ENCODE data around the gene ERBB4. TPM values are rescaled to one million over a fixed set of nuclear protein-coding genes. Genes with fewer than 3 reads are reported as not detected.

The ERBB4 gene
- total RNA-seq, 1 donor from 2014 or later: 0.05 TPM

DNA sequence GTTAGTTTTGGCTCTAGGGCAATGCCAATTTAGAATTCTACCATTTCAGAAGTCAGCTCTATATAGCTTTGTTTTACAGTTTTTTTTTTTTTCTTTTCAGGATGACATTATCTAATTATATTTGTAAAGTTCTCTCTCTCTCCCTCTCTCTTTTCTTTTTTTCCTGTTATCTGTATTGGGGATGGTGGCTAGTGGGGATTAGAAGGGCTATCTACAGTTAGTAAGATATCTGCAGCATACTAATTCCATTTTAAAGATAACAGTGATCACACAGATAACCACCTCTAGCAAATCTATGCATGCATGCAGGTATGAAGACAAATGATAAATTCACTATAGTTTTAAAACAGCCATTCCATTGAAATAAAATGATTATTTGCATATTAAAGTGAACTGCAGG lies 438.9 kb downstream of the ERBB4 start:
- DNase-seq (ENCODE audit: low spot score) (no peak), ATAC-seq (no peak)

DNA sequence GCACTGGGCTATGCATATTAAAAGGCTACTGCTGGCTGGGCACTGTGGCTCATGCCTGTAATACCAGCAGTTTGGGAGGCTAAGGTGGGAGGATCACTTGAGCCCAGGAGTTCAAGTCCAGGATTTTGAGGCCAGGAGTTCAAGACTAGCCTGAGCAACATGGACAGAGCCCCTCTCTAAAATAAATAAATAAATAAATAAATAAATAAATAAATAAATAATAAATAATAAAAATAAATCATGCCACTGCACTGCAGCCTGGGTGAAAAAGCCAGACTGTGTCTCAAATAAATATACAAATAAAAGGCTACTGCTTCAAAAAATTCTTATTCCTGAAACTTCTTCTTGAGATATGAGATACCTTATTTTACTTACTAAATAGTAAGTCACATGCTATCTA lies 439.6 kb downstream of the ERBB4 start:
- DNase-seq (ENCODE audit: low spot score): no peak
- no peak for ATAC-seq

DNA sequence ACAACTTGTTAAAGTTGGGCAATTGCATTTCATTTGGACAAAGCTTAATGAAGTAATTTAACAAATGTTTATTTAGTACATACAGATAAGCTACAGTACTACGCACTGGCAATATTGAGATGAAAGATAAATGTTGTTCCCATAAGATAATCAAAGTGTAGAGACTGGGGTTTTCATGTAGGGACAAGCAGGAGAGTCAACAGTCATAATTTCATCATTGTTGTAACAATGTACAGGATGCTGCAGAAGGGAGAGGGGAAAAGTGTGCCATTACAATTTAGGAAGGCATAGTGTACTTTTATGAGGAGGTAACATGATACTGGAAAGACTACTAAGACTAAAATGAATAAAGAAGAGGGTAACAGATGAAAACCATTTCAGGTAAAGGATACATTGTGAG lies 441.6 kb downstream of the ERBB4 start:
- ATAC-seq (no peak), DNase-seq (ENCODE audit: low spot score) (no peak)

DNA sequence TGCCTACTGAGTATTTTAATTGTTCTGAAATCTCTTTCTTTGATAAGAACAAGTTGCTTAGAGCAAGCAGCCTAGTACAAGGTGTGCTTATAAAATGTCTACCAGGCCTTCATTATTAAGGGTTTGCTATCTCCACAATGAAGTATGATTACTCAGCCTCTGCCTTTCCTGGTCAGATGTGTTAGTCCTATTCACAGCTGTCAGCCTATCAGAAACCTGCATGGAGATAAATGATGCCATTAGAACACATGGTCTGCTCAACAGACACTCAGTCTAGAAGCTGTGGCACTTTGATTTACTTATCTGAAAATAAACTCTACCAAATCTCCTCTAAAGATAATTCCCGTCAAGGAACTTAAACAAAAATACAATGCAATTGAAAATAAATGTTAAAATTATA lies 448.7 kb downstream of the ERBB4 start:
- ATAC-seq: no peak

DNA sequence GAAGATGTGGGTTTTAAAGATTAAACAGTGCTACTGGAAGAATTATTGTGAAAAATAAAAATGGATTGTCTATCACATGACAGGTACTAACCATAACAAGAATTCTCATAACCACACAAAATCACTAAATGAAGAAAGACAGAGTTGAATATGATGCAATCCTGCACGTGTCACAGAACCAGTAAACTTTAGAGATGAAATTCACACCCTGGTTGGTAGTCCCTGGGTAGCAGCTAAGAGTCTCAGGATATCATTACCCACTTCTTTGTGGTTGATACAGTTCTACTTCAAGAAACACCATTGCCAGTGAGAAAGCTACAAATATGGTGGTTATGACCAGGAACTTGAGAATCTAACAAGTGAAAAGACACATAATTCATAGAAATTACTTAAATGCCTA lies 450.2 kb downstream of the ERBB4 start:
- ATAC-seq: no peak
- no peak for DNase-seq (ENCODE audit: low spot score)

More for the DNA sequence above, 448.7 kb downstream of the ERBB4 start:
- no peak for DNase-seq (ENCODE audit: low spot score)

DNA sequence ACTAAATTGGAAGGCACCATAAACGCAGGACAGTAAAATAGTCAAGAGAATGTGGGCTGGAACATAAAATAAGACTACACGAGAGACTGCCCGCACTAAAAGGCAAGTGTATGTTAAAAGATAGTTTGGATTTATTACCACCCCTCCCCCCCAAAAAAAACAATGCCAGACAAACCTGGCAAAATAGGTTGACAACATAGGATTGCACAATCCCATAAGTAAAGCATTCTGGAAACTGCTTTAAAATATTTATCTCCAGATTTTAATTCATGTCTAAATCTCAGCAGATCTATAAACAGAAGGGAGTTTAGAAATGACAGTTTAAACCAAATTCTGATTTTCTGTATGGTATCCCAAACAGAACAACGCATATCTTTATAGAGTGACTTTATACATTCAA lies 455.1 kb downstream of the ERBB4 start:
- ATAC-seq: no peak

DNA sequence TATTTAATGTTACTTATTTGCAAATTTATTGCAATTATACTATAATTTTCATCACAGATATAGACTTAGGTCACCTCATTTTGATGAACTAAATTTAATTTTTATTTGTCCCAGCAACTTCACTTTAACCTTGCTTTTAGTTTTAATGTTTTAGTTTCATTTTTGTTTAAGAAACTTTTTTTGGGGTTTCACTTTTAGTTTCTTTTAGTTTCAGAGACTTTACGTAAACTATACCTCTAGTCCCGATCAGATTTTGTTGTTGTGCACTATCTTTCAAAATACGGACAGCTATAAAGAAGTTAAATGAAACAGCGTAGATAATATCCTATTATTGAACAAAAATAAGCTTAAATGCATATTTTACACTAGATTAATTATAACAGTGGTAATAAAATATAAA lies 460.5 kb downstream of the ERBB4 start:
- DNase-seq (ENCODE audit: low spot score) (no peak), ATAC-seq (no peak)

More for the DNA sequence above, 455.1 kb downstream of the ERBB4 start:
- no peak for DNase-seq (ENCODE audit: low spot score)

DNA sequence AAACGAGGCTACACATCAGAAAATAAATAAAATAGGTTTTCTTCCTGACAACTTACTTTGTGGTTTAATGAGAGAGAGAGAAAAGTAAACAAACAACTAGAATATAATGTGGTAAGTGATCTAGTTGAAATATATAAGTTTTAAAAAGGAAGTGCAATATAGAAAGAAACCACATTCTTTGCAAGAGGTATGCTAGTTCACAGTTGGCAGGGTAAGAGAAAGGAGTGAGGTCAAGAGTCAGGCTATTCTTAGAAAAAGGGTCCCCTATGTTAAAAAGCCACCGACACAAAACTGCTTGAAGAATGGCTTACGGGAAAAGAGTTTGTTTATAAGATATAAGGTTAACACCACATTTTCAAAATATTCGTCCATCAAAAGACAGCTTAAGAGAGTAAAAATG lies 462.1 kb downstream of the ERBB4 start:
- no peak for ATAC-seq

DNA sequence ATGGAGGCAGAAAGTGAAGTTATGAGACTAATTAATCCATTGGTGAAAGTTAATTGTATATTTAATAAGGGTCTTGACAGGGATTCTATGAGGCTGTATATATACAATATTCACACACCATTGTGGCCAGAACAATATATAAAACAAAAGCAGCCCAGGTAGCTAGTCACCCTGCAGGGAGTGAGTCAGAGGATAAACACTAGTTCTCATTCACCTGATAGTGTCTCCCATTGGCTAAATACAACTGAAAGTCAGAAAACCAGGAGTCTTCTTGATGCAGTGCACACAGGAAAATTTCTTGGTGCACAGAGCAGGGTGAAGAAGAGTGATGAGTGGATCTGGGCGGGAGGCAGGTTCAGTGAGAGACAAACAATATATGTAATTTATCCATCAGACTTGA lies 465.2 kb downstream of the ERBB4 start:
- ATAC-seq: no peak

More for the DNA sequence above, 462.1 kb downstream of the ERBB4 start:
- no peak for DNase-seq (ENCODE audit: low spot score)

DNA sequence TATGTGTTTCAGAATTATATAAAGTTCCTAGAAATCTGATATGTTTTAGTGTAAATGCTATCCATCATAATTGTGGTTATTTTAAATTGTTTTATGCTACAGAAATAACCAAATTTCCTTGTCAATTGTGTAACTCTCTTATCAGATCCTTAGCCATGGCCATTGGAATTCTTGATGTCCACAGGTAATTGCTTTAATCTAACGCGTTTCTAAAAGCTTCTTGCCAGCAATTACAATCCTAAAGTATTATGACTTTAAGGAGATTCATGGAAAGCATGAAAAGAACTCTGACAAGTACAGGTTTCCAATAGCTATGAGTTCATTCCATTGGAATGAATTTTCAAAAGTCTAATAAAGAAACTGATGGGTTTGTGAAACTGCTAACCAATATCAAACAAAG lies 472.1 kb downstream of the ERBB4 start:
- no peak for DNase-seq (ENCODE audit: low spot score)

More for the DNA sequence above, 465.2 kb downstream of the ERBB4 start:
- no peak for DNase-seq (ENCODE audit: low spot score)

DNA sequence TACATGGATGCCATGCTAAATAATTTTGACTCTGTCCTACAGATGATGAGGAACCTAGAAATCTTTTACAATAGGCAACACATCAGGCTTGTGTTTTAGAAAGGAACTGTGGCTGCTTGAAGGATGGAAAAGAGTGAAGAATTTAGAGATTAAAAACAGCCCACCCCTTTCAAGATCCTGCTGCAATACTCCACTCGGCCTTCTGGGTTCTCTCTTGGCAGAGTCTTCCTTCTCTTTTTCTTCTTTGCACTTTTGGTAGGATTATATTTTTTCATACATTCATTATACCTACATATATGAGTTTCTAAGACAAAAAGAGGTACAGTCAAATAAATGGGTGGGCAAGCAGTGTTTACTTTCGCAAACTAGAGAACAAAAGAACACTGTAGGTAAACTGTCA lies 474.3 kb downstream of the ERBB4 start:
- DNase-seq (ENCODE audit: low spot score) (no peak), ATAC-seq (no peak)

More for the DNA sequence above, 472.1 kb downstream of the ERBB4 start:
- no peak for ATAC-seq

DNA sequence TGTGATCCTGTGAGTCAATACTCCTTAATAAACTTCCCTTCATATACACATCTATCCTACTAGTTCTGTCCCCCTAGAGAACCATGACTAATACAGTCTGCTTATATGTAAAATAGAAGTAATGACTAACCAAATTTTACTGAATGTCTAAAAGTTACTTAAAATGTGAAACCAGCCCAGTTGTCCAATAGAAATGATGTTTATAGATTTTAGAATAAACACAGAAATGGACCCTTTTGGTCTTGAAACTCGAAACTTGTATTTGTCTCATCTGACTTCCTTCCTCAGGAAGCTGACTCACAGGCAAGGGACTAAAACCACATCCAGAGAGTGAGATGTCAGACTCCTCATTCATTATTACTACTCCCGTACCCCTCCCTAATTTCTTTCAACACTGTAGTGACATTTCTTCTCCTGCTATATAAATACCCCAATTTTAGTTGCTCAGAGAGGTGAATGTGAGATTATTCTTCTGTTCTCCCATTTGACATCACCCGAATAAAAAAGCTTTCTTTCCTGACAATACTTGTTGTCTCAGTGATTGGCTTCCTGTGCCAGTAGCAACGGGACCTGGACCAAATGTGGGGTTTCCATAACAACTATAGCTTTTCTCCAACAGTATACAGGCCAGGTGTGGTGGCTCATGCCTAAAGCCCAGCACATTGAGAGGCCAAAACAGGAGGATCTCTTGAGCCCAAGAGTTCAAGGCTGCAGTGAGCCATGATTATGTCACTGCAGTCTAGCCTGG lies 486.0 kb downstream of the ERBB4 start:
- ATAC-seq (no peak), DNase-seq (ENCODE audit: low spot score) (no peak)

DNA sequence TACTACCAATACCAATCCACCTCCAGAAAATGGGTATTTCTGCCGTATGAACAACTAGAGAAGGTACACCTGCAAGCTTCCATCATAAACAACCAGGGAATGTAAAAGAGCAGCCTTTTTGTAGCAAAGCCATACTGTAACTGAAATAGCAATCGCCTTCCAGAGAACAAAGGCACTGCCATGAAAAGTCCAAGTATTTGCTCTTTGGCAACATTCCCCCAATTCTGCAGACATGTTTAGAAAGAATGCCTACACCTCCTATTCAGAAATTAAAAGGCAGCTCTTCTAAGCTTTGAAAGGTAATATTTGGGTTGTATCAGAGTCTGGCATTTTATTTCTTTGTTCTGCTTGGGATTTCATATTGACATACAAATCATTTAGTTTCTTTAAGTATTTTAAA lies 487.7 kb downstream of the ERBB4 start:
- no peak for ATAC-seq
- no peak for DNase-seq (ENCODE audit: low spot score)

DNA sequence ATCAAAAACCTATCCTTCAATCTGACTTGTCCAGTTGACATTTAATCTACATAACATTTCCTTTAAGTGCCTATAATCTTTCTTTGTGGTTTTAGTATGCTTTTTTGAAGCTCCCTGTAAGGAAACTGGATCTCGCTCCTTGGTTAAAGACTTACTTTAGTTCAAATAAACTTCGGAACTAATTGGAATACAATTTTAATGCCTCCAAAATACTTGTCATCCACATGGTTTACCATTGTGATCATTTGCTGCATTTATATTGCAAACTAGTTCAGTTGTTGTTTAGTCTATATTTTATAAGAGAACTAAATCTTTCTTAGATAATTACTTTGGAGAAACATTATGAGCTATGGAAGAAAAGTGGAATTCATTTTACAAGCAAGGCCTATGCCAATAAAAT lies 496.0 kb downstream of the ERBB4 start:
- ATAC-seq (no peak), DNase-seq (ENCODE audit: low spot score) (no peak)

DNA sequence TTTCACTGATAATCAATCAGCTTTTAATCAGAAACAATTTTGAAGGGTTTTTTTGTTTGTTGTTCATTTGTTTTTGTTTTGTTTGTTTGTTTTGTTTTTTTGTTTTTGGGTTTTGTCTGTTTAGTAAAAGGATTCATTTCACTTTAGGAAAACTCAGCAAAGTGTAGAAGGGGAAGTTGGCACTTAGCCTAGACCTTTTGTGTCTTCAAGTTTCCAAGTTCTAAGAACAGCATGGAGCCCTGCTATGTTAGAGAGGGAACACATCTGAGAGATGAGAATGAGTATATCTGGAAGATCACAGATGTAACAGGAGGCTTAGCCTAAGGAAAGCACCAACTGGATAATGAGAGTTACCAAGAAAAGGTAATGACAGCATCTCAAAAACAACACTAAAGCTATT lies 501.5 kb downstream of the ERBB4 start:
- DNase-seq (ENCODE audit: low spot score) (no peak), ATAC-seq (no peak)

DNA sequence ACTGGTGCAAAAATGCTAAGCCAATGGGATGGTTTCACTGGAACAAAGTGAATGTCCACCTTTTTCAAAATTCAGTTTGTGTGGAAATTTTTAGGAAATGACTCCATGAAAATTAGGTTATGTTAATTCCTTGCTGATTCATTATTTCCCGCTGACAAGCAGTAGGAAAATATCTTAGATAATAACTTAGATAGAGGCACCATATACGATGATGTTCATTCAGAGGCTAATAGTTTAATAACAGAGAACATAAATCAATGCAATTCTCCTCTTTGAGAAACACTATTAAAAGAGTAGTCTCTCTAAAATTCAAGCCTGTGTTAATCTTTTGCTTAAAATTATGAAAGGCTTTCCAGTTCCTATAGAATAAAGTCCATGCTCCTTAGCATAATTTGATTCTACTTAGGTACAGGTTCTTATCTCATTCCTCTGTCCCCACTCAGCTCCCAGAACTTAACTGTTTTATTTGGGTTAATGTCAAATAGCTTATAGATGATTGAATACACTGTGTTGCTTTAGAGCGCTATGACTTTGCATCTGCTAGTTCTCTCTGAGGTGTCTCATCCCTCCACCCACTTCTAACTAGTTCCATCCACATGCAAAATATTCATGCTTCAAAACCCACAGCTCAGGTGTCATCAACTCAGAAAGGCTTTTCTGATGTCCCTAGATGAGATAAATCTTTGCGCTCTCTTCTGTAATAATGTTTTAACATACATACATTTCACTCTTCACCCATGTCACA lies 503.6 kb downstream of the ERBB4 start:
- no peak for ATAC-seq
- DNase-seq (ENCODE audit: low spot score): no peak

DNA sequence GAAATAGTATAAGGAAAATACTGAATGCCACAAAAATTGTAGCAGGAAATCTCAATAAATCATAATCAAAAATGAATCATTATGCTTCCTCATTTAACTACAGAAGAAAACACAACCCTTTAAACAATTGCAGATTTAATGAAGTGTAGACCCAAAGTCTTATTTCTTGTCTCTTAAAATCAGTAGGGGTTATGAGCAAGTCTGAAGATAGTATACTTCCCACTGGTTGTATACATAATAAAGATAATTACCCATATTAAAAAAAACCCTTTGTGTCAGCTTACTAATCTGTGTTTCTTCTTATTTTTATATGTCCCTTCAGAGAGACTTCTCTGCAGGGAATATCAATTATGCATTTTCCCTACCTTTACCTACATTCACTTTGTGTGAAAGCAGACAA lies 504.7 kb downstream of the ERBB4 start:
- no peak for ATAC-seq

DNA sequence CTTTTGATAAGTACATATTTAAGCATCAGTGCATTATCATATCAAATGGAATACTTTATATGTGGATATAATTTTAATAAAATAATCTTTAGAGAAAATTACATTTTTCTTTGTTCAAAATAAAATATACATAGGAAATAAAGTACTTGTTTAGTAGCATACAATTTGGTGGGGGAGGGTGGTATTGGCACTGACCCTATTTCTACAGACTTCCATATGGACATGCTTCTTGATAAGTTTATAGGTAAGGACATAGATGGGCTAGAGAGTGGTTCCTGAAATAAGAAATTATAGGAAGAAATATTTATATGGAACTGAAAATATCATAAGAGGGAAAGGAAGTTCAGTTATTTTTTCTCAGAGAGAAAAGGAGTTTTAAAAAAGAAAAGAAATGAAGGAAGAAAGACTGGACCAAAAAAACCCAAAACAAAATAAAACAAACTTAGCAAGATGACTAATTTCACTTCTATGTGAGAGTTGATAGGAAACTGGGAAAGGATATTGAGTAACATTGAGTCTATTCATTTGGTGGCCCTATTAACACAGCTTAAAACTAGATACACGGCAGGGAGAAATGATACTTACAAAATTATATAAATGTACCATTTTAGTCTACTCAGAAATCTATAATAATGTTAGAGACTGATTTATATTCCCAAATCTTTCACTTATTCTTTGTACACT lies 505.9 kb downstream of the ERBB4 start:
- ATAC-seq (no peak), DNase-seq (ENCODE audit: low spot score) (no peak)

More for the DNA sequence above, 504.7 kb downstream of the ERBB4 start:
- no peak for DNase-seq (ENCODE audit: low spot score)

DNA sequence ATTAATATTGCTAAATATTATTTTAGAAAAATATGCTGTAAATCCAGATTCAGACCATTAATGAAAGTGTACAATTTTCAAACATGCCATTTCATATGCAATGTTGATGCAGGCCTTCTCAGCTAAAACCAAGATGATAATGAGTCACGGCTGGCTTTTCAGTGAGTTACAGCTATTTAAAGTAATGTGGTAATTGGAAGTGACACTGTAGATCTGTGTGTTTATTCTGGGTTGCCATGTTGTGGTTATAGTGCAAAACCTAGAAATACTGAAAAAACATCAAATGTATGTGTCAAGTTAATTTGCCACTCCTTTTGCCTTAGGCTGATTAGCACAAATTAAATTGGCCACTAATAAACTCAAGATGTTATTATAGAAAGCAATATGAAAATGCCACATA lies 506.6 kb downstream of the ERBB4 start:
- no peak for DNase-seq (ENCODE audit: low spot score)
- ATAC-seq: no peak

DNA sequence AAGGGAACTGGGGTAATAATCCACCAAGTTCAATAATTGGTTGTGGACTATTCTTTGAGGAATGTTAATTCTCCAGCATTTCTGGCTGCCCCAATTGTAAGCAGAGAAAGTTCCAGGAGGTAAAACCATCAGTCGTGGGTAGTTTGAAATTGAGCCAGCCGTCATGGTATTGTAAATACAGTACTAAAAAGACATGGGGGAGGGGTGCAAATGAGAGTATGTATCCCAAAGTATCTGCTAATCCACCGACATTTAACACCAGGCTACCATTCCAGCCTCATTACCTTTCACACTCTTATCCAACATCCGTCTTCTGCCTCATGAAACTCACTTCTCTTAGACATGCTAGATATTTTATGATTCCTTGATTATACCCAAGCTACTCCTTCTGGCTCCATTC lies 507.9 kb downstream of the ERBB4 start:
- ATAC-seq: no peak
- no peak for DNase-seq (ENCODE audit: low spot score)

DNA sequence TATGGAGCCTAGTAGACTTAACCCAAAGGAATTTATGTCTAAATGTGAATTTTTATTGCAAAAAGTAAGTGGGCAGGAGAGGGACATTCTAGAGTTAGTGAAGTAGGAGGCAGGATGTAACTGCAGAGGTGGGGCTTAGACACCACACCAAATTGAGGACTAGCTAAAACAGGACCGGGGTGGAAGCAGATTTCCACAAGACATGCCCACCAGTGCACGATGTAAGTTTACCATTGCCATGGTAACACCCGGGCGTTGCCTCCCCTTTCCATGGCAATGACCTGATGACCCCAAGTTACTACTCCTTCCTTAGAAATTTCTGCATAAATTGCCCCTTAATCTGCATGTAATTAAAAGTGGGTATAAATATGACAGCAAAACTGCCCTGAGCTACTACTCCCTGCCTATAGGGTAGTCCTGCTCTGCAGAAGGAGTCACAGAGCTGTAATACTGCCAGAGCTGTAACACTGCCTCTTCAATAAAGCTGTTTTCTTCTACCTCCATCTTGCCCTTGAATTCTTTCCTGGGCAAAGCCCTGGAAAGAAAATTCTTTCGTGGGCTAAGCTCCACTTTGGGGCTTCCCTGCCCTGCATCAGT lies 509.7 kb downstream of the ERBB4 start:
- no peak for DNase-seq (ENCODE audit: low spot score)
- ATAC-seq: no peak

Data from left lobe of liver (tissue), 2 donors.